IMR-90 (cell line): ENCODE data around the gene TRNT1. TPM values are rescaled to one million over a fixed set of nuclear protein-coding genes. Genes with fewer than 3 reads are reported as not detected.

ENCODE experiments used
- ATAC-seq: fragments of 200-7000 bp; cut with Tn5 transposase; 2 replicates; pipeline ENCODE4 v1.9.1; 2020; ENCODE audit warnings: low read depth, mild to moderate bottlenecking, moderate library complexity
- BruUV-seq: library from RNA; stranded (reverse); fragments of 400-500 nt; replicated peaks from 2 replicates; lab custom pipeline; 2021; lab: Mats Ljungman, UMichigan
- CTCF ChIA-PET: fragments of 300-600 bp; formaldehyde crosslinking; extraction: SDS; loops from one replicate; lab custom pipeline; 2021; ENCODE audit warnings: antibody characterized with exemption; lab: Yijun Ruan, JAX
- POLR2A ChIA-PET: fragments of 300-600 bp; sonication (Branson Sonifier 250); formaldehyde crosslinking; loops from one replicate; lab custom pipeline; 2022; ENCODE audit warnings: antibody characterized with exemption; ENCODE audit not compliant: unreplicated experiment; lab: Charles Lee
- DNase-seq: peaks from one replicate; pipeline ENCODE4 v3.0.0; 2013
- H2AFZ ChIP-seq: replicated peaks from 2 replicates; pipeline ENCODE3; 2013; ENCODE audit warnings: low read length, mild to moderate bottlenecking; ENCODE audit not compliant: poor library complexity
- H2AK5ac ChIP-seq: 2 replicates; pipeline ENCODE4 v1.6.1; 2013; ENCODE audit warnings: low read depth, low read length, inconsistent platforms
- H2AK9ac ChIP-seq: replicated peaks from 2 replicates; pipeline ENCODE3; 2013; ENCODE audit warnings: mild to moderate bottlenecking, low read depth, low read length, moderate library complexity; ENCODE audit not compliant: poor library complexity
- H2BK120ac ChIP-seq: 2 replicates; pipeline ENCODE4 v1.6.1; 2013; ENCODE audit warnings: low read depth, low read length, inconsistent platforms
- H2BK15ac ChIP-seq: 3 replicates; pipeline ENCODE4 v1.6.1; 2013; ENCODE audit warnings: low read depth, low read length, inconsistent platforms
- H2BK20ac ChIP-seq: 2 replicates; pipeline ENCODE4 v1.6.1; 2013; ENCODE audit warnings: low read depth, mild to moderate bottlenecking, inconsistent platforms, low read length, moderate library complexity
- H2BK5ac ChIP-seq: 2 replicates; pipeline ENCODE4 v1.6.1; 2013; ENCODE audit warnings: mild to moderate bottlenecking, low read depth, low read length, inconsistent platforms; ENCODE audit not compliant: poor library complexity, severe bottlenecking
- H3K14ac ChIP-seq: replicated peaks from 2 replicates; pipeline ENCODE4 v1.6.1; 2013; ENCODE audit warnings: low read depth, low read length, inconsistent platforms
- H3K18ac ChIP-seq: 2 replicates; pipeline ENCODE4 v1.6.1; 2013; ENCODE audit warnings: low read depth, low read length, control low read depth
- H3K23ac ChIP-seq: 2 replicates; pipeline ENCODE4 v1.6.1; 2013; ENCODE audit warnings: low read depth, low read length, inconsistent platforms
- H3K27ac ChIP-seq: 2 replicates; pipeline ENCODE4 v1.5.1; 2013; ENCODE audit warnings: mild to moderate bottlenecking, control low read depth, low read length; ENCODE audit not compliant: insufficient read depth
- H3K27me3 ChIP-seq: 2 replicates; pipeline ENCODE4 v1.6.1; 2013; ENCODE audit warnings: low read length; ENCODE audit not compliant: control insufficient read depth, insufficient read depth
- H3K36me3 ChIP-seq: 2 replicates; pipeline ENCODE4 v1.6.1; 2013; ENCODE audit warnings: low read length, mixed read lengths; ENCODE audit not compliant: control insufficient read depth, insufficient read depth
- H3K4ac ChIP-seq: 2 replicates; pipeline ENCODE4 v1.6.1; 2013; ENCODE audit warnings: low read depth, low read length, inconsistent platforms
- H3K4me1 ChIP-seq: 2 replicates; pipeline ENCODE4 v1.6.1; 2013; ENCODE audit warnings: low read length, mixed read lengths; ENCODE audit not compliant: control insufficient read depth, insufficient read depth
- H3K4me2 ChIP-seq: 2 replicates; pipeline ENCODE4 v1.6.1; 2013; ENCODE audit warnings: low read depth, mild to moderate bottlenecking, control low read depth, low read length, moderate library complexity
- H3K4me3 ChIP-seq: 2 replicates; pipeline ENCODE4 v1.5.1; 2013; ENCODE audit warnings: low read depth, mild to moderate bottlenecking, control low read depth, low read length, moderate library complexity; ENCODE audit not compliant: insufficient read depth
- H3K56ac ChIP-seq: 2 replicates; pipeline ENCODE4 v1.6.1; 2013; ENCODE audit warnings: low read length, inconsistent platforms; ENCODE audit not compliant: insufficient read depth; ENCODE audit errors: extremely low read depth
- H3K79me1 ChIP-seq, 2 experiments: 2 replicates each; pipeline ENCODE4 v1.6.1; 2013; ENCODE audit warnings: low read length in 2 of 2, inconsistent platforms in 1 of 2, low read depth in 1 of 2
- H3K9ac ChIP-seq: 2 replicates; pipeline ENCODE4 v1.6.1; 2013; ENCODE audit warnings: low read depth, low read length, control low read depth
- H3K9me1 ChIP-seq: 2 replicates; pipeline ENCODE4 v1.6.1; 2013; ENCODE audit warnings: low read length, inconsistent platforms; ENCODE audit not compliant: insufficient read depth
- H3K9me3 ChIP-seq: 2 replicates; pipeline ENCODE4 v1.6.1; 2013; ENCODE audit warnings: low read length; ENCODE audit not compliant: control insufficient read depth, insufficient read depth
- H4K20me1 ChIP-seq: 2 replicates; pipeline ENCODE4 v1.6.1; 2013; ENCODE audit warnings: low read length, inconsistent platforms; ENCODE audit not compliant: insufficient read depth
- H4K5ac ChIP-seq: 2 replicates; pipeline ENCODE4 v1.6.1; 2013; ENCODE audit warnings: mild to moderate bottlenecking, low read depth, low read length, control low read depth
- H4K8ac ChIP-seq, 2 experiments: 2 replicates each; pipeline ENCODE4 v1.6.1; 2013; ENCODE audit warnings: low read depth in 2 of 2, low read length in 2 of 2, control low read depth in 1 of 2, inconsistent platforms in 1 of 2
- H4K91ac ChIP-seq: 2 replicates; pipeline ENCODE4 v1.6.1; 2013; ENCODE audit warnings: low read depth, low read length, inconsistent platforms; ENCODE audit not compliant: insufficient read depth
- MAFK ChIP-seq: IDR thresholded peaks from 2 replicates; pipeline ENCODE4 v1.6.1; 2012; ENCODE audit warnings: low read depth, low read length, improper control_type of control experiment
- MAZ ChIP-seq: IDR thresholded peaks from 2 replicates; pipeline ENCODE4 v1.6.1; 2012; ENCODE audit warnings: low read depth, mild to moderate bottlenecking, low read length, improper control_type of control experiment, moderate library complexity, borderline replicate concordance
- WGBS, 2 experiments: methylation state at CpG; one replicate each; pipeline versions ENCODE4 v1.1.5 to v1.1.7; 2013; ENCODE audit warnings: missing lambda C conversion rate in 2 of 2; ENCODE audit not compliant: insufficient read length in 1 of 2; ENCODE audit errors: extremely low coverage in 2 of 2; 5-methylcytosine and 5-hydroxymethylcytosine counted together
- dilution Hi-C: fragments of 300-500 bp; cut with HindIII; formaldehyde crosslinking; loops from one replicate; pipeline ENCODE4 v1.14.3; 2018; ENCODE audit warnings: low sequenced_read_pairs; ENCODE audit not compliant: unreplicated experiment
- in situ Hi-C: fragments of 300-500 bp; cut with MboI; formaldehyde crosslinking; loops from 3 replicates; pipeline ENCODE4 v1.14.3; 2019; ENCODE audit warnings: low sequenced_read_pairs, inconsistent platforms, mixed read lengths
- intact Hi-C: fragments of 100-400 bp; cut with micrococcal nuclease; formaldehyde crosslinking; loops from 2 replicates; pipeline ENCODE4 v1.10.0; 2022
- polyA plus RNA-seq, 3 experiments: library from polyadenylated mRNA; depleted of rRNA; stranded (reverse); fragments of >200 nt; gene quantifications; 2 replicates each; pipeline ENCODE4 v1.2.3, GENCODE V29; 2012; ENCODE audit warnings: low replicate concordance in 1 of 3
- total RNA-seq: library from RNA; depleted of rRNA; stranded (reverse); fragments of >200 nt; gene quantifications from 2 replicates; pipeline ENCODE4 v1.2.3, GENCODE V29; 2012

The TRNT1 gene
- total and polyA plus RNA-seq, 2 of the 4 experiments (the other 2 are of a cell fraction) = 11.8 to 12.3 TPM

- CTCF ChIA-PET = interaction anchor here (0.6 kb wide), 1 partner anchor 970 kb away, joined by 3 read pairs; no protein-coding TSS in a partner anchor
- Histone ChIP-seq H2BK5ac (no peak overlapping the region), H3K56ac (no peak overlapping the region), H2AK5ac (no peak overlapping the region), H4K91ac (no peak overlapping the region), H4K8ac (no peak overlapping the region), H3K4me3 (no peak overlapping the region), H2BK120ac (no peak overlapping the region), H3K4me2 (no peak overlapping the region), H3K27me3 (no peaks in the 10 kb centered on the region), H3K18ac (no peak overlapping the region), H3K4ac (no peak overlapping the region), H2AFZ (no peak overlapping the region), H3K9me3 (no peaks in the 10 kb centered on the region), H3K36me3 (no peaks in the 10 kb centered on the region), H2BK15ac (no peak overlapping the region), H3K27ac (no peak overlapping the region), H3K9me1 (no peaks in the 10 kb centered on the region), H3K9ac (no peak overlapping the region), H3K79me1 (no peaks in the 10 kb centered on the region), H2AK9ac (no peak overlapping the region), H2BK20ac (no peak overlapping the region), H4K5ac (no peak overlapping the region), H3K14ac (no peak overlapping the region), H3K23ac (no peak overlapping the region), H4K20me1 (no peaks in the 10 kb centered on the region), H3K4me1 (no peaks in the 10 kb centered on the region)
- DNase-seq (no peak), ATAC-seq (no peak)
- WGBS, 2 experiments = 40% methylated on average over 1 of the region's 3 CpGs; no CpG with 5 or more reads in 1 of the 2 experiments
- intact Hi-C loops = no loop called here
- BruUV-seq = no TSS peak
- no peak for TF ChIP-seq MAZ
- TF ChIP-seq MAFK = peak; percentile 65; the same call in 1 of the 2 replicates
- dilution Hi-C loops = no loop called here
- in situ Hi-C loops = no loop called here
- POLR2A ChIA-PET = no interaction called here
Measured at GRCh38 chr3:3105246-3105645, 21.5 kb upstream of the TRNT1 start.
